Aorta (tissue), 5 donors: ENCODE measurements around the gene DNAJC25. TPM values are rescaled to one million over a fixed set of nuclear protein-coding genes. Genes with fewer than 3 reads are reported as not detected.

ENCODE experiments used
- ATAC-seq: fragments of 200-7000 bp; cut with Tn5 transposase; one replicate; pipeline ENCODE4 v1.9.1; 2022; ENCODE audit warnings: moderate library complexity; ENCODE audit not compliant: low FRiP score
- DNase-seq, 2 donors: peaks; one replicate each; pipeline ENCODE4 v3.0.0-alpha.2; 2020
- H3K27ac ChIP-seq, 2 donors: one replicate each; pipeline ENCODE4 v1.5.1; 2013; ENCODE audit warnings: low read length in 2 of 2, mild to moderate bottlenecking in 2 of 2, moderate library complexity in 2 of 2, control low read depth in 1 of 2, inconsistent platforms in 1 of 2, low read depth in 1 of 2
- H3K27me3 ChIP-seq, 2 donors: one replicate each; pipeline ENCODE4 v1.6.1; 2013; ENCODE audit warnings: control low read depth in 1 of 2, low read length in 1 of 2, mild to moderate bottlenecking in 1 of 2, moderate library complexity in 1 of 2; ENCODE audit not compliant: insufficient read depth in 2 of 2, control insufficient read depth in 1 of 2
- H3K36me3 ChIP-seq, 2 donors: one replicate each; pipeline ENCODE4 v1.6.1; 2013; ENCODE audit warnings: control low read depth in 1 of 2, low read length in 1 of 2, mild to moderate bottlenecking in 1 of 2; ENCODE audit not compliant: insufficient read depth in 2 of 2, control insufficient read depth in 1 of 2
- H3K4me1 ChIP-seq, 2 donors: one replicate each; pipeline ENCODE4 v1.6.1; 2013; ENCODE audit warnings: low read length in 2 of 2, control low read depth in 1 of 2, mild to moderate bottlenecking in 1 of 2, moderate library complexity in 1 of 2; ENCODE audit not compliant: insufficient read depth in 2 of 2, control insufficient read depth in 1 of 2
- H3K4me3 ChIP-seq, 2 donors: one replicate each; pipeline ENCODE4 v1.5.1; 2013; ENCODE audit warnings: low read length in 2 of 2, control low read depth in 1 of 2, mild to moderate bottlenecking in 1 of 2
- H3K9me3 ChIP-seq: one replicate; pipeline ENCODE4 v1.6.1; 2013; ENCODE audit warnings: mild to moderate bottlenecking, low read length; ENCODE audit not compliant: control insufficient read depth
- WGBS, 2 donors: extraction: QIAGEN DNeasy Blood & Tissue Kit; methylation state at CpG; one replicate each; pipeline ENCODE4 v1.1.7; 2013; 5-methylcytosine and 5-hydroxymethylcytosine counted together
- intact Hi-C, 2 donors: fragments of 100-400 bp; cut with DNase I; formaldehyde crosslinking; loops; one replicate each; pipeline versions ENCODE4 v1.14.2 to v1.15.0; 2022
- polyA plus RNA-seq, 2 donors: library from polyadenylated mRNA; stranded (reverse); fragments of 200-250 nt; gene quantifications; one replicate each; pipeline ENCODE4 v1.2.3, GENCODE V29; 2013
- total RNA-seq, 2 donors: library from RNA; stranded (reverse); fragmentation: NEBNext Ultra II Directional; extraction: Animal tissue kit (Norgen Biotek cat#: 25700); gene quantifications; one replicate each; pipeline ENCODE4 v1.2.1, GENCODE V29; 2021
- donor health status: healthy with polysubstance abuse.
- donor health status: Bipolar disorder and iron deficiency.
- donor health status: DM: no; HTN: no; CAD: no.
- donor health status: DM: no; HTN: no; CAD: no.
- donor health status: DM: yes; HTN: yes; CAD: no.

DNAJC25 gene
- total and polyA plus RNA-seq, 4 donors, result 5.0 to 6.0 (median 5.4) TPM

- Histone ChIP-seq H3K27me3 (no peaks in the 10 kb centered on the region), H3K4me3 (peak overlapping the region in 1 of 2 donors; percentile 5), H3K9me3 (no peaks in the 10 kb centered on the region), H3K27ac (no peak overlapping the region), H3K36me3 (no peaks in the 10 kb centered on the region), H3K4me1 (peaks cover 3 to 10% of the 10 kb centered on the region in 2 donors)
- 61 to 75% methylated on average over 7 of the region's 7 CpGs for WGBS, 2 donors
- intact Hi-C loops, result no loop called here
- DNase-seq, result no peak
- no peak for ATAC-seq
Observed at GRCh38 chr9:111632695-111633388, 1.7 kb downstream of the DNAJC25 start.

GRCh38 chr9:111633389-111633736, 2.2 kb downstream of the DNAJC25 start:
- Histone ChIP-seq H3K27me3 (no peaks in the 10 kb centered on the region), H3K9me3 (no peaks in the 10 kb centered on the region), H3K27ac (no peak overlapping the region), H3K4me1 (peaks cover 3 to 10% of the 10 kb centered on the region in 2 donors), H3K36me3 (no peaks in the 10 kb centered on the region), H3K4me3 (no peak overlapping the region)
- WGBS, 2 donors, result 68 to 82% methylated on average over 1 of the region's 1 CpG
- no peak for DNase-seq
- intact Hi-C loops, result no loop called here
- no peak for ATAC-seq

- DNase-seq, result no peak
- no peak overlapping the region for H3K27ac ChIP-seq
- no peaks in the 10 kb centered on the region for H3K27me3 ChIP-seq
- H3K4me1 ChIP-seq, result peaks cover 3 to 10% of the 10 kb centered on the region in 2 donors
- intact Hi-C loops, result no loop called here
- WGBS, 2 donors, result 68 to 80% methylated on average over 1 of the region's 1 CpG
- H3K36me3 ChIP-seq, result no peaks in the 10 kb centered on the region
- ATAC-seq, result no peak
- no peaks in the 10 kb centered on the region for H3K9me3 ChIP-seq
- H3K4me3 ChIP-seq, result no peak overlapping the region
Observed at GRCh38 chr9:111634860-111635259, 3.7 kb downstream of the DNAJC25 start.

- Histone ChIP-seq H3K27ac (no peak overlapping the region), H3K4me1 (peaks cover 3 to 5% of the 10 kb centered on the region in 2 donors), H3K9me3 (no peaks in the 10 kb centered on the region), H3K36me3 (no peaks in the 10 kb centered on the region), H3K4me3 (no peak overlapping the region), H3K27me3 (no peaks in the 10 kb centered on the region)
- ATAC-seq, result no peak
- intact Hi-C loops, result no loop called here
- DNase-seq, result no peak
- 88% methylated on average over 6 of the region's 6 CpGs for WGBS, 2 donors
Observed at GRCh38 chr9:111637421-111637950, 6.4 kb downstream of the DNAJC25 start.

- DNase-seq, result no peak
- Histone ChIP-seq H3K4me1 (no peaks in the 10 kb centered on the region), H3K9me3 (no peaks in the 10 kb centered on the region), H3K36me3 (peaks cover 0 to 2% of the 10 kb centered on the region in 2 donors), H3K4me3 (no peak overlapping the region), H3K27ac (no peak overlapping the region), H3K27me3 (no peaks in the 10 kb centered on the region)
- WGBS, 2 donors, result 92% methylated on average over 8 of the region's 8 CpGs
- no peak for ATAC-seq
- intact Hi-C loops, result no loop called here
Observed at GRCh38 chr9:111644195-111644772, 13.2 kb downstream of the DNAJC25 start.

- no peaks in the 10 kb centered on the region for H3K9me3 ChIP-seq
- intact Hi-C loops, result no loop called here
- WGBS, 2 donors, result 80 to 94% methylated on average over 1 of the region's 1 CpG
- H3K27me3 ChIP-seq, result no peaks in the 10 kb centered on the region
- DNase-seq (no peak), ATAC-seq (no peak)
- peaks cover 0 to 2% of the 10 kb centered on the region in 2 donors for H3K36me3 ChIP-seq
- H3K4me1 ChIP-seq, result no peaks in the 10 kb centered on the region
- H3K4me3 ChIP-seq, result no peak overlapping the region
- H3K27ac ChIP-seq, result no peak overlapping the region
Observed at GRCh38 chr9:111645806-111646205, 14.7 kb downstream of the DNAJC25 start.

- H3K4me1 ChIP-seq, result no peaks in the 10 kb centered on the region
- WGBS, 2 donors, result 79 to 80% methylated on average over 2 of the region's 2 CpGs
- H3K4me3 ChIP-seq, result no peak overlapping the region
- H3K36me3 ChIP-seq, result peaks cover 0 to 2% of the 10 kb centered on the region in 2 donors
- intact Hi-C loops, result no loop called here
- DNase-seq (no peak), ATAC-seq (no peak)
- H3K27ac ChIP-seq, result no peak overlapping the region
- H3K27me3 ChIP-seq, result no peaks in the 10 kb centered on the region
- no peaks in the 10 kb centered on the region for H3K9me3 ChIP-seq
Observed at GRCh38 chr9:111646417-111646816, 15.3 kb downstream of the DNAJC25 start.

GRCh38 chr9:111648066-111648465, 16.9 kb downstream of the DNAJC25 start:
- Histone ChIP-seq H3K27ac (no peak overlapping the region), H3K4me3 (no peak overlapping the region), H3K9me3 (no peaks in the 10 kb centered on the region), H3K4me1 (no peaks in the 10 kb centered on the region), H3K36me3 (peaks cover 0 to 2% of the 10 kb centered on the region in 2 donors), H3K27me3 (no peaks in the 10 kb centered on the region)
- 77 to 81% methylated on average over 4 of the region's 4 CpGs for WGBS, 2 donors
- DNase-seq, result peak in 1 of 2 donors; percentile 50
- intact Hi-C loops, result no loop called here
- no peak for ATAC-seq

- Histone ChIP-seq H3K27me3 (no peaks in the 10 kb centered on the region), H3K9me3 (no peaks in the 10 kb centered on the region), H3K36me3 (peaks cover 0 to 2% of the 10 kb centered on the region in 2 donors), H3K4me1 (no peaks in the 10 kb centered on the region), H3K4me3 (no peak overlapping the region), H3K27ac (no peak overlapping the region)
- DNase-seq, result no peak
- 94 to 96% methylated on average over 4 of the region's 4 CpGs for WGBS, 2 donors
- intact Hi-C loops, result no loop called here
- no peak for ATAC-seq
Observed at GRCh38 chr9:111649016-111649415, 17.9 kb downstream of the DNAJC25 start.
